Activated CD4-positive, alpha-beta memory T cell treated with anti-CD3 and anti-CD28 coated beads for 36 hours (primary cell): ENCODE data around the gene TLE2. TPM values are rescaled to one million over a fixed set of nuclear protein-coding genes. Genes with fewer than 3 reads are reported as not detected.

ENCODE experiments used
- CTCF ChIA-PET: fragments of 350-600 bp; sonication (Branson Sonifier 250); formaldehyde crosslinking; loops from one replicate; lab custom pipeline; 2021; ENCODE audit warnings: antibody characterized with exemption, inconsistent platforms; lab: Charles Lee
- POLR2A ChIA-PET: fragments of 350-600 bp; sonication (Branson Sonifier 250); formaldehyde crosslinking; loops from one replicate; lab custom pipeline; 2021; ENCODE audit warnings: antibody characterized with exemption; lab: Charles Lee
- DNase-seq: peaks from one replicate; pipeline ENCODE4 v3.0.0-alpha.2; 2020
- H3K27ac Mint-ChIP-seq: one replicate; pipeline ENCODE4 v1.8.0; 2021; ENCODE audit warnings: mixed read lengths
- H3K27me3 Mint-ChIP-seq: one replicate; pipeline ENCODE4 v1.8.0; 2021; ENCODE audit warnings: mixed read lengths
- H3K36me3 Mint-ChIP-seq: one replicate; pipeline ENCODE4 v1.8.0; 2021; ENCODE audit warnings: mixed read lengths
- H3K4me1 Mint-ChIP-seq: one replicate; pipeline ENCODE4 v1.8.0; 2021; ENCODE audit warnings: low read depth, mixed read lengths
- H3K4me3 Mint-ChIP-seq: one replicate; pipeline ENCODE4 v1.8.0; 2021; ENCODE audit warnings: mild to moderate bottlenecking, mixed read lengths
- H3K9me3 Mint-ChIP-seq: one replicate; pipeline ENCODE4 v1.8.0; 2021; ENCODE audit warnings: mixed read lengths
- intact Hi-C: fragments of 100-400 bp; cut with micrococcal nuclease; formaldehyde crosslinking; loops from one replicate; pipeline ENCODE4 v1.15.1; 2023
- total RNA-seq, 2 experiments: library from RNA; stranded (reverse); gene quantifications; one replicate each; pipeline ENCODE4 v1.2.3, GENCODE V29; 2021

Gene TLE2
- total RNA-seq, 2 experiments from 2014 or later: 8.5 to 9.9 TPM

DNA sequence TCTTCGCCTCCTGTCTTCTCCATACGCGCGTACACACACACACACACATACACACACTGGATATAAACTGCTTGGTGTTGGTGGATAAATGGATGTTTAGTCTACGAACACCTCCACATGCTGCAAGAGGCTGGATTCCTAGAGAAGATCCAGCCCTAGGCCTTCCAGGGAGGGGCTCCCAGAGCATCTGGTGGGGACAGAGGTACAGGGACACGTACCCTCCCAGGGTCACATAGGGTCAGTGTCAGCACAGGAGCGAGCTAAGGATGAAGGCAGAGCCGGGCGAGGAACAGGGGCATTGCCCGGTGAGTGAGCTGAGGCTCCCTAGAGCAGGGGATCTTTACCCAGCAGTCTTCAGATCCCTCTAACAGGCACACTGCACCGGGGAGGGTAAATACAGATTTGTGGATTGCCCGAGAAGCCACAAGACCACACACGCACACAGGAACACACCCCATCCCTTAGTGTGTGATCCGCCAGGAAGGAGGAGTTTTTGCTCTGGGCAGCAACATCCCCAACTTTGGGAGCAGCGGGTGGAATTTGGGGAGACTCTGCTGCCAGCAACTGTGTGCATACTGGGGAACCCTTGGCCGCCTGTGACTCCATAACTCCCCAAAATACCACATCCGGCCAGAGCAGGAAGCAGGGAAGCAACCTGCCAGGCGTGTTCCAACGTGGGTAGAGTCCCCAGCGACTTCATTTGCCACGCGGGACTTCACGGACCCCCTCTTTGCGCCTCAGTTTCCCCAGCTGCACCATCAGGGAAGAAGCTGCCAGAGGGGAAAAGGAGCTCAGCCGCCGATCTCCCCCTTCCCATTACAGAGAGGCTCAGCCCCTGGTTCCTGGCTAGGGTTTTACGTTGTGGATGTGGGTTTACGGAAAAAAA, 5.8 kb upstream of the TLE2 start:
- Mint-ChIP-seq H3K4me3 (peak overlapping the region; percentile 86), H3K4me1 (peaks cover 15% of the 10 kb centered on the region), H3K36me3 (no peaks in the 10 kb centered on the region), H3K27me3 (peaks cover 1% of the 10 kb centered on the region), H3K27ac (peak overlapping the region; percentile 92), H3K9me3 (no peaks in the 10 kb centered on the region)
- ChIA-PET POLR2A (interaction anchor here (0.7 to 2.9 kb wide), 7 partner anchors 10 to 58 kb away, joined by 3 to 12 read pairs (median 7); partner anchors contain the start of genes TLE5 and TLE6), CTCF (interaction anchor here (1.2 to 3.1 kb wide), 10 partner anchors 10 to 147 kb away, joined by 3 to 21 read pairs (median 6); partner anchors contain the start of gene TLE6)
- DNase-seq: peak; percentile 73
- intact Hi-C loops: loop anchor here (1.0 to 2.0 kb wide), 3 partner anchors 26 to 400 kb away; partner anchors contain the start of gene TLE6

- peak overlapping the region; percentile 92 for H3K27ac Mint-ChIP-seq
- H3K9me3 Mint-ChIP-seq: no peaks in the 10 kb centered on the region
- CTCF ChIA-PET: interaction anchor here (1.9 to 2.8 kb wide), 2 partner anchors 72 to 74 kb away, joined by 4 to 8 read pairs; no protein-coding TSS in a partner anchor
- POLR2A ChIA-PET: interaction anchor here (2.9 kb wide), 1 partner anchor 26 kb away, joined by 12 read pairs; no protein-coding TSS in a partner anchor
- DNase-seq: no peak
- intact Hi-C loops: loop anchor here (2.0 kb wide), 2 partner anchors 26 to 58 kb away; partner anchors contain the start of gene TLE6
- no peaks in the 10 kb centered on the region for H3K36me3 Mint-ChIP-seq
- peaks cover 1% of the 10 kb centered on the region for H3K27me3 Mint-ChIP-seq
- peaks cover 16% of the 10 kb centered on the region for H3K4me1 Mint-ChIP-seq
- H3K4me3 Mint-ChIP-seq: peak overlapping the region; percentile 3
These were observed 5.3 kb upstream of the TLE2 start for GRCh38 chr19:3034406-3034655.

DNA sequence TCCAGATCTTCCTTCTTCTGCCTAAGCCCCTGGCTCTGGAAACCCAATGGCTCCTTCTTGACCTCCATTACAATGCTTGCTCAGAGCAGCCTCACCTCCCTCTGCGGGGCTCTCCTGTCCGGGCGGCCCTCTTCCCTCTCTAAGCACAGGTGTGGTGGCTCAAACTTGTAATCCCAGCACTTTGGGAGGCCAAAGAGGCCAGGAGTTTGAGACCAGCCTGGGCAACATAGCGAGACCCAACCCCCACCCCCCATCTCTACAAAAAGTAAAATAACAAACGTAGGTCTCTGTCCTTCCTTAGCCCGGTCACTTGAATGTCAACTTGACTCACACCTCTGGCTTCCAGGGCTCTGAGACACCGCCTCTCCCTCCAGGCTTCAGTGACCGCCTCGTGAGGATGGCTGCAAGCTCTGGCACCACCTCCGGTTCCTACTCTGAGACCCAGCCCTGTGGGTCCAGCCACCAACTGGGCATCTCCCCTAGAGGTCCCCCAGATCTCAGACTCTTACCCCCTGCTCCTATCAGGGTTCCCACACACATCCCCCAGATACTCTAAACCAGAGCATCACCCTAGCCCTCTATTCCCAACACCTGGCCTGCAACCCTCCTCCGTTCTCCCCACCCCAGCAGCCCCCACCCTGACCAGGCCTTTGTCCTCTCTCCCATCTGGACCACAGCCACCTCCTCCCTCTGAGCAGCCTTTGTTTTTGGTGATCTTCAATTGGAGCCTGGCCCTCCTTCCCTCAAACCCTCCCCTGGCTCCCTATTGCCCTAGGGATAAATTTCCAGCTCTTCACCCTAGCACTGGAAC, 4.7 kb upstream of the TLE2 start:
- H3K27ac Mint-ChIP-seq: no peak overlapping the region
- CTCF ChIA-PET: interaction anchor here (2.8 kb wide), 1 partner anchor 71 kb away, joined by 8 read pairs; no protein-coding TSS in a partner anchor
- H3K36me3 Mint-ChIP-seq: no peaks in the 10 kb centered on the region
- POLR2A ChIA-PET: no interaction called here
- H3K27me3 Mint-ChIP-seq: peaks cover 1% of the 10 kb centered on the region
- H3K4me3 Mint-ChIP-seq: peak overlapping the region; percentile 3
- intact Hi-C loops: loop anchor here (2.0 kb wide), 2 partner anchors 27 to 57 kb away; partner anchors contain the start of gene TLE6
- no peak for DNase-seq
- H3K9me3 Mint-ChIP-seq: no peaks in the 10 kb centered on the region
- H3K4me1 Mint-ChIP-seq: peaks cover 16% of the 10 kb centered on the region

GRCh38 chr19:3031607-3031867, 2.5 kb upstream of the TLE2 start:
- Mint-ChIP-seq H3K27ac (no peak overlapping the region), H3K36me3 (no peaks in the 10 kb centered on the region), H3K4me3 (no peak overlapping the region), H3K9me3 (no peaks in the 10 kb centered on the region), H3K27me3 (peaks cover 9% of the 10 kb centered on the region), H3K4me1 (peaks cover 19% of the 10 kb centered on the region)
- ChIA-PET POLR2A (interaction anchor here (0.5 kb wide), 1 partner anchor 67 kb away, joined by 3 read pairs; no protein-coding TSS in a partner anchor), CTCF (interaction anchor here (0.8 to 1.0 kb wide), 3 partner anchors 54 to 95 kb away, joined by 3 to 4 read pairs (median 3); partner anchors contain the start of gene TLE6)
- no peak for DNase-seq
- intact Hi-C loops: no loop called here

DNA sequence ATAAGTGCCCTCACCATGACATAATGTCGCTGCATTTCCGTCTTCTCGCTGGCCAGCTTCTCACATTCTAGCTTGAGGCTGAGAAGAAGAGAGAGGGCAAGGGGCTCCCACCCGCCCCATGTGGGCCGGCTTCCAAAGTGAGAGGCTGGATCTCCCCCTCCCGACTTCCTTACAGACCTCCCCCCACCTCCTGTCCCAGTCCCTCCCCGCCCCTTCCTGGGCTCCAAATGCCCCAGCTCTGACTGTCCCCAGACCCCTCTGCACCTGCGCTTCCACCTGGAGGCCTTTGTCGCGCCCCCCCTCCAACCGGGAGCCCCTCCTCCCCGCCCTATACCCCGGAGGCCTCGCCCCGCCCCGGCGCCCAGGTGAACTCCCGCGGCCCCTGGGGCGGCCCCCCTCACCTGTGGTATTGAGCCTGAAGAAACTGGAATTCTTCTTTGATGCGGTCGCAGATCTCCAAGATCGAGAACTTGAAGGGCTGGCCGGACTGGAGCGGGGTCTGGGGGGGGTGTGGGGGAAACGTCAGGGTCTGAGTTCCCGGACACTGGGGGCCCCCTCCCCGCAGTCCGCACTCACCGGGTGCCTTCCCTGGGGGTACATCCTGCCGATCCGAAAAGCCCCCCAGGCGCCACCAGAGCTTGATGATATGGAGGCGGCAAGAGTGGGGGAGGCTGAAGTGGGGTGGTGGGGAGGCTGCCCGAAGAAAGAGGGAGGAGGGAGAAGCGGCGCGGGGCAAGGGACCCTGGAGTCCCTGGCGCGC, 595 bp downstream of the TLE2 start:
- H3K4me3 Mint-ChIP-seq: peak overlapping the region; percentile 43
- CTCF ChIA-PET: interaction anchor here (0.6 to 1.4 kb wide), 2 partner anchors 75 to 217 kb away, joined by 3 to 5 read pairs; no protein-coding TSS in a partner anchor
- intact Hi-C loops: no loop called here

GRCh38 chr19:3027981-3028304, 1.1 kb downstream of the TLE2 start:
- ChIA-PET CTCF (interaction anchor here (1.4 to 1.5 kb wide), 2 partner anchors 33 to 76 kb away, joined by 3 to 5 read pairs; no protein-coding TSS in a partner anchor), POLR2A (no interaction called here)
- no peak for DNase-seq
- Mint-ChIP-seq H3K4me1 (peaks cover 24% of the 10 kb centered on the region), H3K27ac (no peak overlapping the region), H3K9me3 (no peaks in the 10 kb centered on the region), H3K36me3 (no peaks in the 10 kb centered on the region), H3K27me3 (peaks cover 11% of the 10 kb centered on the region), H3K4me3 (no peak overlapping the region)
- intact Hi-C loops: no loop called here

More for the DNA sequence above, 595 bp downstream of the TLE2 start:
- POLR2A ChIA-PET: no interaction called here
- Mint-ChIP-seq H3K27me3 (peaks cover 11% of the 10 kb centered on the region), H3K36me3 (no peaks in the 10 kb centered on the region), H3K9me3 (no peaks in the 10 kb centered on the region), H3K27ac (no peak overlapping the region), H3K4me1 (peaks cover 20% of the 10 kb centered on the region)
- DNase-seq: no peak

DNA sequence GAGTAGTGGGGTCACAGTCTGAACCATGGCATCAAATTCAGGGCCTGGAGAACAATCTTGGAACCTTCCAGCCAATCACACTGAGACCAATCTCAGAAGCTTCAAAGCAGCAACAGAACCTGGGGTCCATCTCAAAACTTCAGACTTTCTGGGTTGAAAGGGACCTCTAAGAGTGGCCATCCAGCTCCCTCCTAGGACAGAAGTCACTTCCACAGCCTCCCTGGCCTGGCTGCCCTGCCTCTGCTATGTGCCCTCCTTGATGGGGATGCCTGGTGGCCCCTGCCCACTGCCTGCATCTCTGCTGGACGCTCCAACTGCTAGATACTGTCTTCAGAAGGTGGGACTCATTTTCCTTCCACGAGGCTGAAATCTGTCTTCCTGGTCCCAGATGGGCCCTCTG, 1.8 kb downstream of the TLE2 start:
- H3K4me3 Mint-ChIP-seq: peak overlapping the region; percentile 16
- peaks cover 11% of the 10 kb centered on the region for H3K27me3 Mint-ChIP-seq
- no peaks in the 10 kb centered on the region for H3K9me3 Mint-ChIP-seq
- ChIA-PET POLR2A (no interaction called here), CTCF (interaction anchor here (1.4 to 1.5 kb wide), 2 partner anchors 34 to 77 kb away, joined by 3 to 5 read pairs; no protein-coding TSS in a partner anchor)
- peaks cover 28% of the 10 kb centered on the region for H3K4me1 Mint-ChIP-seq
- intact Hi-C loops: no loop called here
- DNase-seq: no peak
- no peak overlapping the region for H3K27ac Mint-ChIP-seq
- no peaks in the 10 kb centered on the region for H3K36me3 Mint-ChIP-seq

GRCh38 chr19:3026768-3027167, 2.3 kb downstream of the TLE2 start:
- Mint-ChIP-seq H3K9me3 (no peaks in the 10 kb centered on the region), H3K36me3 (no peaks in the 10 kb centered on the region), H3K4me1 (peaks cover 28% of the 10 kb centered on the region), H3K4me3 (no peak overlapping the region), H3K27me3 (peaks cover 11% of the 10 kb centered on the region), H3K27ac (no peak overlapping the region)
- CTCF ChIA-PET: interaction anchor here (1.5 kb wide), 1 partner anchor 34 kb away, joined by 3 read pairs; no protein-coding TSS in a partner anchor
- POLR2A ChIA-PET: no interaction called here
- intact Hi-C loops: no loop called here
- no peak for DNase-seq

GRCh38 chr19:3025549-3025886, 3.6 kb downstream of the TLE2 start:
- intact Hi-C loops: no loop called here
- no peak overlapping the region for H3K4me3 Mint-ChIP-seq
- no peak for DNase-seq
- ChIA-PET POLR2A (no interaction called here), CTCF (interaction anchor here (1.9 to 2.4 kb wide), 2 partner anchors 10 to 63 kb away, joined by 5 read pairs; no protein-coding TSS in a partner anchor)
- H3K27me3 Mint-ChIP-seq: peaks cover 11% of the 10 kb centered on the region
- no peaks in the 10 kb centered on the region for H3K9me3 Mint-ChIP-seq
- H3K36me3 Mint-ChIP-seq: no peaks in the 10 kb centered on the region
- peaks cover 28% of the 10 kb centered on the region for H3K4me1 Mint-ChIP-seq
- H3K27ac Mint-ChIP-seq: no peak overlapping the region

GRCh38 chr19:3024870-3025548, 4.1 kb downstream of the TLE2 start:
- intact Hi-C loops: no loop called here
- peaks cover 28% of the 10 kb centered on the region for H3K4me1 Mint-ChIP-seq
- no peaks in the 10 kb centered on the region for H3K9me3 Mint-ChIP-seq
- peak; percentile 34 for DNase-seq
- POLR2A ChIA-PET: interaction anchor here (0.8 to 1.0 kb wide), 3 partner anchors 11 to 74 kb away, joined by 3 to 6 read pairs (median 3); no protein-coding TSS in a partner anchor
- H3K4me3 Mint-ChIP-seq: peak overlapping the region; percentile 18
- H3K27me3 Mint-ChIP-seq: peaks cover 11% of the 10 kb centered on the region
- no peak overlapping the region for H3K27ac Mint-ChIP-seq
- no peaks in the 10 kb centered on the region for H3K36me3 Mint-ChIP-seq
- CTCF ChIA-PET: interaction anchor here (1.3 to 2.4 kb wide), 4 partner anchors 11 to 79 kb away, joined by 3 to 6 read pairs (median 5); no protein-coding TSS in a partner anchor

GRCh38 chr19:3024509-3024869, 4.6 kb downstream of the TLE2 start:
- Mint-ChIP-seq H3K4me3 (peak overlapping the region; percentile 18), H3K4me1 (peaks cover 25% of the 10 kb centered on the region), H3K27me3 (peaks cover 11% of the 10 kb centered on the region), H3K9me3 (no peaks in the 10 kb centered on the region), H3K36me3 (no peaks in the 10 kb centered on the region), H3K27ac (no peak overlapping the region)
- intact Hi-C loops: no loop called here
- POLR2A ChIA-PET: interaction anchor here (0.8 to 1.0 kb wide), 3 partner anchors 12 to 74 kb away, joined by 3 to 6 read pairs (median 3); no protein-coding TSS in a partner anchor
- CTCF ChIA-PET: interaction anchor here (1.3 to 2.4 kb wide), 4 partner anchors 11 to 79 kb away, joined by 3 to 6 read pairs (median 5); no protein-coding TSS in a partner anchor
- peak; percentile 54 for DNase-seq
